Activated CD8-positive, alpha-beta T cell treated with anti-CD3 and anti-CD28 coated beads for 36 hours (primary cell): ENCODE measurements around the gene C1orf105. TPM values are rescaled to one million over a fixed set of nuclear protein-coding genes. Genes with fewer than 3 reads are reported as not detected.

Source experiments
- ATAC-seq: fragments of 200-7000 bp; cut with Tn5 transposase; one replicate; pipeline ENCODE4 v1.10.0; 2021; ENCODE audit warnings: mild to moderate bottlenecking, moderate library complexity
- CTCF ChIA-PET: fragments of 350-600 bp; sonication (Branson Sonifier 250); formaldehyde crosslinking; loops from one replicate; lab custom pipeline; 2021; ENCODE audit warnings: antibody characterized with exemption; lab: Charles Lee
- POLR2A ChIA-PET: fragments of 350-600 bp; sonication (Branson Sonifier 250); formaldehyde crosslinking; loops from one replicate; lab custom pipeline; 2021; ENCODE audit warnings: antibody characterized with exemption; lab: Charles Lee
- DNase-seq: peaks from one replicate; pipeline ENCODE4 v3.0.0-alpha.2; 2020
- H3K27ac Mint-ChIP-seq: one replicate; pipeline ENCODE4 v1.8.0; 2021; ENCODE audit warnings: mild to moderate bottlenecking, mixed read lengths
- H3K27me3 Mint-ChIP-seq: one replicate; pipeline ENCODE4 v1.8.0; 2021; ENCODE audit warnings: mixed read lengths
- H3K36me3 Mint-ChIP-seq: one replicate; pipeline ENCODE4 v1.8.0; 2021; ENCODE audit warnings: low read depth, mixed read lengths
- H3K4me1 Mint-ChIP-seq: one replicate; pipeline ENCODE4 v1.8.0; 2021; ENCODE audit warnings: low read depth, mixed read lengths
- H3K4me3 Mint-ChIP-seq: one replicate; pipeline ENCODE4 v1.8.0; 2021; ENCODE audit warnings: mild to moderate bottlenecking, moderate library complexity, mixed read lengths
- H3K9me3 Mint-ChIP-seq: one replicate; pipeline ENCODE4 v1.8.0; 2021; ENCODE audit warnings: mixed read lengths
- intact Hi-C: fragments of 100-400 bp; cut with micrococcal nuclease; formaldehyde crosslinking; loops from one replicate; pipeline ENCODE4 v1.10.0; 2022
- total RNA-seq, 2 experiments: library from RNA; stranded (reverse); gene quantifications; one replicate each; pipeline ENCODE4 v1.2.3, GENCODE V29; 2021
- TF ChIP-seq, protein P1 (sequence below): fragments of 200-600 bp; IDR thresholded peaks from one replicate; pipeline ENCODE4 v1.8.0; 2022; ENCODE audit warnings: antibody characterized with exemption, mild to moderate bottlenecking

The C1orf105 gene
- total RNA-seq, 2 experiments from 2014 or later: not detected

DNA sequence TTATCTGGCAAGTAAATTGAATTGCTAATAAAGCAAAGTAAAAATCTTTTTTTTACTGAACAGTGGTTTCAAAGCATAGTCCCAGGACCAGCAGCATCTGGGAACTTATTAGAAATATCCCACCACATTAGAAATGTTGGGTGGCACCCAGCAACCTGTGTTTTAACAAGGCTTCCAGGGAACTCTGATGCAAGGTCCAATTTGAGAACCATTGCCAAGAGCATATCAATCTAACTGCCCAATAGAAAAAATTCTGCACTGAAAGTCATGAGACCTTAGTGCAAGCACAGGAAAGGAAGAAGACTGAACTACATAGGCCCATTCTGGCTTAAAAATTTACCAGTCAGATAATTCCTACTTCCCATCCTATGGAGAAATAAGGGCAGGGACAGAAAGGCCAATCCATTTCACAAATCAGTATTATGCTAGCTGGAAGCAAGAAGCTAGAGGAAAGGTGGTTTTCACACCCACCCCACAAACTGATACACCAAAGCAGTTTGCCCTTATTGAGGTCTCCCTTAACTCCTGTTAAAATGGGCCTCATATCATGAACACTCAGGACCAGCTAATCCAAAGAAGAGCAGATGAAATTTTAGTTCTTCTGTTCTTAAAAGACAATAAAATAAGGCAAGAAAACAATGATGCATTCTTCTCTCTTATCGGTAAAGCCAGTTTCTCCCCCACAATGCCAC, 17.5 kb upstream of the C1orf105 start:
- no peaks in the 10 kb centered on the region for H3K27me3 Mint-ChIP-seq
- H3K9me3 Mint-ChIP-seq: no peaks in the 10 kb centered on the region
- H3K4me3 Mint-ChIP-seq: no peak overlapping the region
- H3K36me3 Mint-ChIP-seq: no peaks in the 10 kb centered on the region
- intact Hi-C loops: no loop called here
- no peak overlapping the region for H3K27ac Mint-ChIP-seq
- ATAC-seq (no peak), DNase-seq (no peak)
- TF ChIP-seq, protein P1, sequence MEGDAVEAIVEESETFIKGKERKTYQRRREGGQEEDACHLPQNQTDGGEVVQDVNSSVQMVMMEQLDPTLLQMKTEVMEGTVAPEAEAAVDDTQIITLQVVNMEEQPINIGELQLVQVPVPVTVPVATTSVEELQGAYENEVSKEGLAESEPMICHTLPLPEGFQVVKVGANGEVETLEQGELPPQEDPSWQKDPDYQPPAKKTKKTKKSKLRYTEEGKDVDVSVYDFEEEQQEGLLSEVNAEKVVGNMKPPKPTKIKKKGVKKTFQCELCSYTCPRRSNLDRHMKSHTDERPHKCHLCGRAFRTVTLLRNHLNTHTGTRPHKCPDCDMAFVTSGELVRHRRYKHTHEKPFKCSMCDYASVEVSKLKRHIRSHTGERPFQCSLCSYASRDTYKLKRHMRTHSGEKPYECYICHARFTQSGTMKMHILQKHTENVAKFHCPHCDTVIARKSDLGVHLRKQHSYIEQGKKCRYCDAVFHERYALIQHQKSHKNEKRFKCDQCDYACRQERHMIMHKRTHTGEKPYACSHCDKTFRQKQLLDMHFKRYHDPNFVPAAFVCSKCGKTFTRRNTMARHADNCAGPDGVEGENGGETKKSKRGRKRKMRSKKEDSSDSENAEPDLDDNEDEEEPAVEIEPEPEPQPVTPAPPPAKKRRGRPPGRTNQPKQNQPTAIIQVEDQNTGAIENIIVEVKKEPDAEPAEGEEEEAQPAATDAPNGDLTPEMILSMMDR: no peak
- POLR2A ChIA-PET: interaction anchor here (0.5 kb wide), 1 partner anchor 44 kb away, joined by 3 read pairs; no protein-coding TSS in a partner anchor
- peaks cover 45% of the 10 kb centered on the region for H3K4me1 Mint-ChIP-seq
- CTCF ChIA-PET: interaction anchor here (1.1 to 7.8 kb wide), 7 partner anchors 27 to 400 kb away, joined by 3 to 41 read pairs (median 4); no protein-coding TSS in a partner anchor

DNA sequence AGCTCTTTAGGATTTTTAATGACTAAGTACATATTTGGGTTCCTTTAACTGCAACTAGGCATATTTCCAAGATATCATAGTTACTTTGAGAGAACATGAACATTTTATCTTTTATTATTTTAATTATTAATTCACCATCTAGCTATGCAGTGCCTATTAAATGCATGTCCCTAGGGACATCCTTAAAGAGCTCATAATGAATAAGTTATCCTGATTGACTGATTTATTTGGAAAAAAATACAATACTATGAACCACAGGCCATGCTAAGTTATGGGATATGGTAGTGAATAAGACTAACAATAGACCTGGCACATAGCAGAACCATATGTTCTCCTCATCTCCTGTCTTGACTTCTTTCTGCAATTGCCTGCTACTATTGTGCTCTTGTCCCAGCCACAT, 16.4 kb upstream of the C1orf105 start:
- no peak for ATAC-seq
- ChIA-PET POLR2A (no interaction called here), CTCF (interaction anchor here (0.7 to 7.8 kb wide), 6 partner anchors 9 to 401 kb away, joined by 3 to 41 read pairs (median 4); no protein-coding TSS in a partner anchor)
- no peak overlapping the region for H3K4me3 Mint-ChIP-seq
- peaks cover 34% of the 10 kb centered on the region for H3K4me1 Mint-ChIP-seq
- DNase-seq: no peak
- no peak overlapping the region for H3K27ac Mint-ChIP-seq
- H3K36me3 Mint-ChIP-seq: no peaks in the 10 kb centered on the region
- H3K27me3 Mint-ChIP-seq: no peaks in the 10 kb centered on the region
- H3K9me3 Mint-ChIP-seq: no peaks in the 10 kb centered on the region
- TF ChIP-seq, protein P1: no peak
- intact Hi-C loops: no loop called here

DNA sequence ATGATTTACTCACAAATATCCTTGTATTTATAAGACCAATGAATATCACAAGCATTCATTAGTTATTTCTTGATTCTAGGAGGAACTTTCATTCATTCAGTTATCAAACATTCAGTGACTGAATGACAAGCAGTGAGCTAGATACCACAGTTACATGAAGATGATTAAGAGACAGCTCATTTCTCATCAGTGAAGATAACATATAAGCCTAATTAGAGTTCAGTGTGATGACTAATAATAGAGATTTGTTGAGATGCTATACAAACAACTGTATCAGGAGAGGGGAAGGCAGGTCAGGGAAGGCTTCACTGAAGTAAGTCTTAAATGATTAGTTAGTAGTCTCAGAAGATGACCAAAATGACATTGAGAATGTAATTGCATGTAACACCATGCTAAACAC, 14.6 kb upstream of the C1orf105 start:
- ATAC-seq: no peak
- ChIA-PET POLR2A (interaction anchor here (0.8 kb wide), 1 partner anchor 12 kb away, joined by 4 read pairs; no protein-coding TSS in a partner anchor), CTCF (interaction anchor here (0.6 to 2.2 kb wide), 3 partner anchors 11 to 303 kb away, joined by 3 to 6 read pairs (median 3); no protein-coding TSS in a partner anchor)
- Mint-ChIP-seq H3K27ac (no peak overlapping the region), H3K9me3 (no peaks in the 10 kb centered on the region), H3K27me3 (no peaks in the 10 kb centered on the region), H3K4me1 (peaks cover 16% of the 10 kb centered on the region), H3K4me3 (no peak overlapping the region), H3K36me3 (no peaks in the 10 kb centered on the region)
- TF ChIP-seq, protein P1: no peak
- DNase-seq: no peak
- intact Hi-C loops: no loop called here

DNA sequence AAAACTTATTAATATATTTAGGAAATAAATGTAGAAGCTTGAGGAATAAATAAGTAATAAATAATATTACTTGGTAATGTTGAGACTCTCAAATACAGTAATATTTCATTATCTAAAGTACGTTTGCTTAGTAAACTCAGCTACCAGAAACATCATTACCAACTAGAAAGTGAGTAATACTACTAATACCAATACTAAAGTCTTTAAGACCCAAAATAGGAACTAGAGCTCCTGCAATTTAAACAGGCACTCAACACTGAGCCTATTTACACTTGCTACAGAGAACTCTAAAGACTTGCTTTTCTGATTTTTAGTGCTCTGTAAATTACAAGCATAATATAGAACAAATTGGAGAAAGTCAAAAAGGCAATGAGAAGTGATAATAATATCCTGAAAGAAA, 13.5 kb upstream of the C1orf105 start:
- CTCF ChIA-PET: no interaction called here
- H3K36me3 Mint-ChIP-seq: no peaks in the 10 kb centered on the region

More for the DNA sequence above, 13.5 kb upstream of the C1orf105 start:
- POLR2A ChIA-PET: no interaction called here
- DNase-seq: no peak
- H3K9me3 Mint-ChIP-seq: no peaks in the 10 kb centered on the region
- H3K4me1 Mint-ChIP-seq: peaks cover 18% of the 10 kb centered on the region
- H3K27ac Mint-ChIP-seq: no peak overlapping the region
- intact Hi-C loops: no loop called here
- ATAC-seq: no peak
- no peak overlapping the region for H3K4me3 Mint-ChIP-seq
- TF ChIP-seq, protein P1: no peak
- H3K27me3 Mint-ChIP-seq: no peaks in the 10 kb centered on the region
